IPS-18a (cell line): ENCODE data around the gene GH1.
"Not testable (repeated sequence)": the region's sequence is repeated elsewhere in the genome, so short reads cannot be mapped to it uniquely, and the experiment has no call there.

ENCODE experiments used
- H3K27ac ChIP-seq: one replicate; pipeline ENCODE4 v1.5.1; 2013; ENCODE audit warnings: low read length
- H3K27me3 ChIP-seq: one replicate; pipeline ENCODE4 v1.6.1; 2013; ENCODE audit warnings: mild to moderate bottlenecking, low read length; ENCODE audit not compliant: control insufficient read depth, insufficient read depth
- H3K36me3 ChIP-seq: one replicate; pipeline ENCODE4 v1.6.1; 2013; ENCODE audit warnings: low read depth, low read length; ENCODE audit not compliant: control insufficient read depth
- H3K4me1 ChIP-seq: one replicate; pipeline ENCODE4 v1.6.1; 2013; ENCODE audit warnings: low read depth, low read length; ENCODE audit not compliant: control insufficient read depth
- H3K4me3 ChIP-seq: one replicate; pipeline ENCODE4 v1.5.1; 2013; ENCODE audit warnings: low read length
- H3K9ac ChIP-seq: one replicate; pipeline ENCODE4 v1.6.1; 2013; ENCODE audit warnings: mild to moderate bottlenecking, low read length, moderate library complexity
- H3K9me3 ChIP-seq: one replicate; pipeline ENCODE4 v1.6.1; 2013; ENCODE audit warnings: low read depth, low read length; ENCODE audit not compliant: control insufficient read depth

The GH1 gene

GRCh38 chr17:63918789-63919305 lies at the start of gene GH1:
GH1 (minus strand) TSS chr17:63918839; CDS start chr17:63918776, 63 bp downstream.
- H3K27me3 ChIP-seq, H3K4me3 ChIP-seq, H3K27ac ChIP-seq, H3K36me3 ChIP-seq, H3K4me1 ChIP-seq, H3K9me3 ChIP-seq, H3K9ac ChIP-seq: not testable (repeated sequence)

- H3K9ac ChIP-seq = no peak overlapping the region
- H3K4me1 ChIP-seq = no peaks in the 10 kb centered on the region
- no peaks in the 10 kb centered on the region for H3K27me3 ChIP-seq
Observed at GRCh38 chr17:63967953-63968352, 49.3 kb upstream of the GH1 start.

DNA sequence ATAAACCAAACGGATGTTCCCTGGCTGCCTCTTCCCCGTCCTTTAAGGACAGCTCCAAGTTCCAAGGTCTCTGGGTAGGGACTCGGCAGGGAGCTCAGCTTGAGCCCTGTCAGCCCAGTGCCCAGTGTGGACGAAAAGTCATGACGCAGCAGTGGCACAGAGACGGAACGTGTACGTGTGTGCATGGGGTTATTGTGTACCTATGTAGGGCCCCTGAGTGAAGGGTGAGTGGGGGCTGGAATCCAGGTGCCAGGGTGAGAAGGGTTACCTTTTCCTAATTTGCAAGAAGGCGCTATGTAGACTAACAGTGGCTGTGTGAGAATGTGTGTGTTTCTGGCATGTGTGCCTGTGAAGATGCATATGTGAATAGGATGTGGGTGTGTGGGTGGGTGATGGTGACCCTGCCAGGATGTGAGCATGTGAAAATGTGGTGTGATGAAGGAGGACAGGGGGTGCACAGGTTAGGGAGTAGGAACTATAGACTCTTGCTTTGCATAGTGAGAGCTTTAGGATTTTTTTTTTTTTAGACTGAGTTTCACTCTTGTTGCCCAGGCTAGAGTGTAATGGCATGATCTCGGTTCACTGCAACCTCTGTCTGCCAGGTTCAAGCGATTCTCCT lies 48.1 kb upstream of the GH1 start:
- peaks cover 9% of the 10 kb centered on the region for H3K4me1 ChIP-seq
- H3K9me3 ChIP-seq = no peaks in the 10 kb centered on the region
- no peak overlapping the region for H3K27ac ChIP-seq

More at GRCh38 chr17:63967953-63968352, 49.3 kb upstream of the GH1 start:
- H3K27ac ChIP-seq = no peak overlapping the region
- no peak overlapping the region for H3K4me3 ChIP-seq
- H3K9me3 ChIP-seq = no peaks in the 10 kb centered on the region
- H3K36me3 ChIP-seq = no peaks in the 10 kb centered on the region

GRCh38 chr17:63963123-63963522 lies 44.5 kb upstream of the GH1 start:
- Histone ChIP-seq H3K4me1 (peaks cover 18% of the 10 kb centered on the region), H3K9ac (no peak overlapping the region), H3K27ac (no peak overlapping the region), H3K36me3 (no peaks in the 10 kb centered on the region), H3K27me3 (no peaks in the 10 kb centered on the region), H3K9me3 (no peaks in the 10 kb centered on the region), H3K4me3 (no peak overlapping the region)

More for the DNA sequence above, 48.1 kb upstream of the GH1 start:
- no peaks in the 10 kb centered on the region for H3K27me3 ChIP-seq
- no peaks in the 10 kb centered on the region for H3K36me3 ChIP-seq
- no peak overlapping the region for H3K9ac ChIP-seq
- no peak overlapping the region for H3K4me3 ChIP-seq

- Histone ChIP-seq H3K9ac (no peak overlapping the region), H3K27ac (no peak overlapping the region), H3K27me3 (no peaks in the 10 kb centered on the region), H3K4me1 (peaks cover 18% of the 10 kb centered on the region), H3K9me3 (no peaks in the 10 kb centered on the region), H3K36me3 (no peaks in the 10 kb centered on the region), H3K4me3 (peak overlapping the region; percentile 9)
Observed at GRCh38 chr17:63962298-63962744, 43.7 kb upstream of the GH1 start.

DNA sequence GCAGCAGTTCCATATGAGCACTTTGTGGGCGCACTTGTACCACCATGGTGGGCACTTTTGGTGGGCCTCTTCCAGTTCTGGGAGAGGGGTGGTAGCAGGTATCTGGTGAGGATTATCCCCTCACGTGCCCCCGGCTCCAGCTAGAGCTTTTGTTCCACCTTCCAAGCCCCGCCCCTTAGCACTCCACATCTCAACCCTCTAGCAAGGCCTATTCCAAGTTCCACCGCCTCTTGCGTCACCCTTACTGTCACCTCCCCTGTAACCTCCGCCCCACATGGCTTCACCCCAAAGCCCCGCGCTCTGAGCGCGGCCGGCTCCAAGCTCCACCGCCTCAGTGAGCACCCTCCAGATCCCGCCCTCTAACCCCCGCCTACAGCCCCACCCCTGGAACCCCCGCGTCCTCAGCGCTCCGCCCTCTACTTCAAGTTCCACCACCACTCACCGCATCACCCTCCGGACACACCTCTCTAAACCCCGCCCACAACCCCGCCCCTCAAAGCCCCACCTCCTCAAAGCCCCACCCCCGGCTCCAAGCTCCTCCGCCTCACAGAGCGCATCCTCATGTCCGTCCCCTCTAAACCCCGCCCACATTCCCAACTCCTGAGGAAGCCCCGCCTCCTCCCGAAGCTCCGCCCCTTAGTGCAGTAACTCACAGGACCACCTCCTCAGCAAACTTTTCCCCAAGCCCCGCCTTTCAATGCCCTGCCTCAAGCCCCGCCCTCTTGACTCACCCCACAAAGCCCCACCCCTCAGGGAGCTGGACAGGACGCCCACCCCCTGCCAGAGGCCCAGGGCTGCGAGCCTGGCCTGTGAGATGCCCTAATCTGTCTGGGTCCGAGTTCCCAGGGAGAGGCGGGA lies 42.9 kb upstream of the GH1 start:
- Histone ChIP-seq H3K36me3 (no peaks in the 10 kb centered on the region), H3K4me3 (peak overlapping the region; percentile 81), H3K27ac (peak overlapping the region; percentile 54), H3K9me3 (no peaks in the 10 kb centered on the region), H3K9ac (peak overlapping the region; percentile 74), H3K27me3 (no peaks in the 10 kb centered on the region), H3K4me1 (peaks cover 18% of the 10 kb centered on the region)

DNA sequence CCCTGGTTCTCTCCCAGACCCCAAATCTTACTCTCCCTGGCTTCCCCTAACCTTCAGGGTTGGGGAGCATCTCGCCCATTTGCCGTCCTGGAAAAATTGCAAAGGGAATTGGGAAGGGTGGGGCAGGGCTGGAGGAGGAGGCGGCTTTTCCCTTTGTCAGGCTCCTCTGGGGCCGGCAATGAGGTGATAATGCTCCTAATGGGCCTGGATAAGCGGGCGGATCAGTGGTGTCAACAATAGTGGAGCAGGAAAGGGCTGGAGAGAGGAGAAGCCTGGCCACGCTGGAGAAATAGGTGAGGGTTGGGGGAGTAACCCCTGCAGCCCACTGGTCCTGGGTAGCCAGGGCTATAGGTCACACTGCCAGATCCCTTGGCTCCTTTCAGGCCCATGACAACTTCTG lies 41.8 kb upstream of the GH1 start:
- peak overlapping the region; percentile 74 for H3K9ac ChIP-seq
- peak overlapping the region; percentile 81 for H3K4me3 ChIP-seq

GRCh38 chr17:63960006-63960405 lies 41.4 kb upstream of the GH1 start:
- peaks cover 18% of the 10 kb centered on the region for H3K4me1 ChIP-seq
- H3K27me3 ChIP-seq = no peaks in the 10 kb centered on the region
- H3K36me3 ChIP-seq = no peaks in the 10 kb centered on the region
- H3K9me3 ChIP-seq = no peaks in the 10 kb centered on the region
- peak overlapping the region; percentile 81 for H3K4me3 ChIP-seq
- no peak overlapping the region for H3K27ac ChIP-seq
- H3K9ac ChIP-seq = no peak overlapping the region

More for the DNA sequence above, 41.8 kb upstream of the GH1 start:
- Histone ChIP-seq H3K36me3 (no peaks in the 10 kb centered on the region), H3K27me3 (no peaks in the 10 kb centered on the region), H3K4me1 (peaks cover 18% of the 10 kb centered on the region), H3K27ac (no peak overlapping the region), H3K9me3 (no peaks in the 10 kb centered on the region)

- no peaks in the 10 kb centered on the region for H3K9me3 ChIP-seq
- no peaks in the 10 kb centered on the region for H3K27me3 ChIP-seq
- H3K4me3 ChIP-seq = no peak overlapping the region
- no peak overlapping the region for H3K27ac ChIP-seq
- H3K4me1 ChIP-seq = peaks cover 9% of the 10 kb centered on the region
- H3K36me3 ChIP-seq = no peaks in the 10 kb centered on the region
- no peak overlapping the region for H3K9ac ChIP-seq
Observed at GRCh38 chr17:63956296-63956920, 37.8 kb upstream of the GH1 start.

DNA sequence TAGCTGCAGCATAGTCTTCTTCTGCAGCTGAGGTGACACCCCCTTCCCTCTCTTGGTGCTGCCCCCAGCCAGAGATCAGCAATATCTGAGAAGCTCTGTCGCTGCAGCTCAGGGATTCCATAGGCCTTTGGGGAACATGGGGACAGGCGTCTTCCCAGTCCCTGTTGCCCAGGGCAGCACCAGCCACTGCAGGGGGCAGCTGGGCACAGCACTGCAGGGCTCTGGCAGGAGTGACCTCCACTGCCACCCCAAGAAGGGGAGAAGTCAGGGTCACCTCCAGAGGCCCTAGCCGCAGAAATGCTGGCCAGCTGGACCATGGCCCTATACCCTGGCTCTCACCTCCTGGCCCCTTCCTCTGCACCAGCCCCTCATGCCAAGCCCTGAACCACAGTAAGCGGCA lies 37.2 kb upstream of the GH1 start:
- Histone ChIP-seq H3K36me3 (no peaks in the 10 kb centered on the region), H3K4me1 (peaks cover 3% of the 10 kb centered on the region), H3K4me3 (no peak overlapping the region), H3K9ac (no peak overlapping the region), H3K27me3 (no peaks in the 10 kb centered on the region), H3K27ac (no peak overlapping the region), H3K9me3 (no peaks in the 10 kb centered on the region)

GRCh38 chr17:63955232-63955631 lies 36.6 kb upstream of the GH1 start:
- Histone ChIP-seq H3K4me1 (no peaks in the 10 kb centered on the region), H3K9me3 (no peaks in the 10 kb centered on the region), H3K4me3 (no peak overlapping the region), H3K27me3 (no peaks in the 10 kb centered on the region), H3K27ac (no peak overlapping the region), H3K36me3 (no peaks in the 10 kb centered on the region), H3K9ac (no peak overlapping the region)
